DMS 273 treated with DMSO at 0.1 percent for 48 hours (cell line): ENCODE data around the gene NXPH4.
A peak's percentile ranks its signal among the peaks of the same experiment; 100 is the strongest.

ENCODE experiments used
- DNase-seq: peaks from one replicate; lab custom pipeline; 2025; lab: John Stamatoyannopoulos, UW

The NXPH4 gene

GRCh38 chr12:57243521-57244311, 27.1 kb downstream of the NXPH4 start:
- peak; percentile 28 for DNase-seq

- DNase-seq: no peak
Measured at GRCh38 chr12:57244312-57244696, 27.7 kb downstream of the NXPH4 start.

- no peak for DNase-seq
Measured at GRCh38 chr12:57247041-57247440, 30.4 kb downstream of the NXPH4 start.

- DNase-seq: no peak
Measured at GRCh38 chr12:57248934-57249742, 32.5 kb downstream of the NXPH4 start.

GRCh38 chr12:57250541-57250940, 33.9 kb downstream of the NXPH4 start:
- no peak for DNase-seq

GRCh38 chr12:57250956-57251355, 34.4 kb downstream of the NXPH4 start, which contains the start of gene STAC3:
Gene STAC3 (minus strand): TSS chr12:57251187. CDS start chr12:57249636, 1,551 bp downstream.
- DNase-seq: no peak

GRCh38 chr12:57254506-57255280, 38.1 kb downstream of the NXPH4 start:
- no peak for DNase-seq

- no peak for DNase-seq
Measured at GRCh38 chr12:57255916-57256315, 39.3 kb downstream of the NXPH4 start.

- no peak for DNase-seq
Measured at GRCh38 chr12:57258977-57259970, 42.7 kb downstream of the NXPH4 start.

- DNase-seq: no peak
Measured at GRCh38 chr12:57260366-57260765, 43.8 kb downstream of the NXPH4 start.

GRCh38 chr12:57261428-57261865, 44.9 kb downstream of the NXPH4 start:
- DNase-seq: no peak

GRCh38 chr12:57262126-57262822, 45.7 kb downstream of the NXPH4 start:
- DNase-seq: no peak

- no peak for DNase-seq
Measured at GRCh38 chr12:57263096-57263495, 46.5 kb downstream of the NXPH4 start.

GRCh38 chr12:57266681-57267080, 50.1 kb downstream of the NXPH4 start:
- no peak for DNase-seq

GRCh38 chr12:57268264-57268663, 51.7 kb downstream of the NXPH4 start:
- no peak for DNase-seq

GRCh38 chr12:57270966-57271470, 54.4 kb downstream of the NXPH4 start:
- no peak for DNase-seq

- DNase-seq: no peak
Measured at GRCh38 chr12:57272337-57273151, 56.0 kb downstream of the NXPH4 start.

GRCh38 chr12:57273516-57273915, 56.9 kb downstream of the NXPH4 start:
- DNase-seq: no peak
